Measurements from ENCODE around the gene OR5T2. TPM values are rescaled to one million over a fixed set of nuclear protein-coding genes. Genes with fewer than 3 reads are reported as not detected.

OR5T2 gene
- total and polyA plus RNA-seq, 2 of the 4 experiments (the other 2 are of a cell fraction): not detected

GRCh38 chr11:56188602-56189001, 45.5 kb downstream of the OR5T2 start:
- dilution Hi-C loops (cut with HindIII; ENCODE audit: low sequenced_read_pairs, unreplicated experiment) (no loop called here), intact Hi-C loops (cut with micrococcal nuclease) (no loop called here), in situ Hi-C loops (cut with MboI; ENCODE audit: low sequenced_read_pairs) (no loop called here)
- Histone ChIP-seq H3K18ac (ENCODE audit: low read depth, low read length) (no peak overlapping the region), H3K36me3 (ENCODE audit: control insufficient read depth, insufficient read depth, low read length) (no peaks in the 10 kb centered on the region), H3K56ac (ENCODE audit: extremely low read depth, insufficient read depth, low read length) (no peak overlapping the region), H3K79me1 (ENCODE audit: low read depth in 1 of 2, low read length in 2 of 2) (no peaks in the 10 kb centered on the region), H3K4me2 (ENCODE audit: low read depth, low read length) (no peak overlapping the region), H3K23ac (ENCODE audit: low read depth, low read length) (no peak overlapping the region), H3K4me3 (ENCODE audit: insufficient read depth, low read depth, low read length) (no peak overlapping the region), H3K4me1 (ENCODE audit: control insufficient read depth, insufficient read depth, low read length) (no peaks in the 10 kb centered on the region), H2BK120ac (ENCODE audit: low read depth, low read length) (no peak overlapping the region), H4K91ac (ENCODE audit: insufficient read depth, low read depth, low read length) (no peak overlapping the region), H4K20me1 (ENCODE audit: insufficient read depth, low read length) (no peaks in the 10 kb centered on the region), H2BK15ac (ENCODE audit: low read depth, low read length) (no peak overlapping the region), H3K27me3 (ENCODE audit: control insufficient read depth, insufficient read depth, low read length) (no peaks in the 10 kb centered on the region), H3K9me3 (ENCODE audit: control insufficient read depth, insufficient read depth, low read length) (0 out of 2 replicates have a peak, but pooled peaks cover 1% of the 10 kb centered on the region), H3K4ac (ENCODE audit: low read depth, low read length) (no peak overlapping the region), H2BK5ac (ENCODE audit: low read depth, low read length, poor library complexity, severe bottlenecking) (no peak overlapping the region), H2BK20ac (ENCODE audit: low read depth, low read length) (no peak overlapping the region), H3K9me1 (ENCODE audit: insufficient read depth, low read length) (no peaks in the 10 kb centered on the region), H2AFZ (replicated peaks; ENCODE audit: low read length, poor library complexity) (no peak overlapping the region), H4K8ac (ENCODE audit: low read depth in 2 of 2, low read length in 2 of 2) (no peak overlapping the region), H3K14ac (replicated peaks; ENCODE audit: low read depth, low read length) (no peak overlapping the region), H4K5ac (ENCODE audit: low read depth, low read length) (no peak overlapping the region), H3K9ac (ENCODE audit: low read depth, low read length) (no peak overlapping the region), H2AK5ac (ENCODE audit: low read depth, low read length) (no peak overlapping the region), H3K27ac (ENCODE audit: insufficient read depth, low read length) (no peak overlapping the region), H2AK9ac (replicated peaks; ENCODE audit: low read depth, low read length, poor library complexity) (no peak overlapping the region)
- no peak for TF ChIP-seq POLR2A (IDR thresholded peaks at IDR 0.05; ENCODE audit: low read depth, low read length)
- TF ChIP-seq RFX5 (IDR thresholded peaks at IDR 0.05; ENCODE audit: low read depth, low read length): no peak
- TF ChIP-seq BHLHE40 (IDR thresholded peaks at IDR 0.05; ENCODE audit: low read depth, low read length): no peak
- no peak for TF ChIP-seq MXI1 (IDR thresholded peaks at IDR 0.05; ENCODE audit: borderline replicate concordance, low read depth, low read length)
- peak; percentile 60; the same call in 1 of the 2 replicates for TF ChIP-seq MAFK (IDR thresholded peaks at IDR 0.05; ENCODE audit: low read depth, low read length)
- TF ChIP-seq ELK1 (IDR thresholded peaks at IDR 0.05; ENCODE audit: borderline replicate concordance, low read depth, low read length): no peak
- no peak for TF ChIP-seq CHD1 (IDR thresholded peaks at IDR 0.05; ENCODE audit: low read depth, low read length)
- CTCF ChIA-PET: no interaction called here
- WGBS, 2 experiments (ENCODE audit: extremely low coverage in 2 of 2, insufficient read length in 1 of 2): no CpG with 5 or more reads among the region's 3 CpGs
- no peak for ATAC-seq (ENCODE audit: low read depth)
- DNase-seq: no peak
- POLR2A ChIA-PET (ENCODE audit: unreplicated experiment): no interaction called here
- BruUV-seq (replicated peaks): no TSS peak

Data from IMR-90 (cell line).